Lower leg skin (tissue), 3 donors: ENCODE measurements around the gene HBEGF.

Experiments
- POLR2A ChIP-seq, 2 donors: fragments of 450-650 bp; IDR thresholded peaks; one replicate each; pipeline ENCODE4 v1.6.1; 2016 to 2017; ENCODE audit warnings: antibody characterized with exemption in 2 of 2, mild to moderate bottlenecking in 1 of 2, moderate library complexity in 1 of 2
- TF ChIP-seq, protein P1 (sequence below), 3 donors: fragments of 450-650 bp; IDR thresholded peaks; one replicate each; pipeline ENCODE4 v1.5.1; 2016; ENCODE audit warnings: antibody characterized with exemption in 3 of 3, mild to moderate bottlenecking in 3 of 3, moderate library complexity in 2 of 3

DNA sequence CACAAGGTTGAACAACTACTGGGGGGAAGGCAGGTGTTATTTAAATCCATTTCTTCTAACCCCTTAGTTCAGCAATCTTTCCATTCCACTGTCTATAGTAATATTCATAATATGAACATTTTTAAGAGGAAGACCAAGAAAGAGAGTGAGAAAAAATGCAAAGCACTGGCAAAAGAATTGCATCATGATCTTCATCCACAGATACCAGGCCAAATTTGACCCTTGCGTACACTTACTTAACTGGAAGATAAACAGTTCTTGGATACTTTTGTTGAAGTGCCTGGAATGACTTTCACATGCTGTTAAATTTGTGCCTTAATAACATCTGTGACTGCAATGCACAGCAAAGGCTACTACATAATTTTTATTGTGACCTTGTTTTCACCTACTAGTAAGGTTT is 45.3 kb downstream of the HBEGF start:
- TF ChIP-seq POLR2A (IDR thresholded peaks at IDR 0.05): no peak
- TF ChIP-seq, protein P1, sequence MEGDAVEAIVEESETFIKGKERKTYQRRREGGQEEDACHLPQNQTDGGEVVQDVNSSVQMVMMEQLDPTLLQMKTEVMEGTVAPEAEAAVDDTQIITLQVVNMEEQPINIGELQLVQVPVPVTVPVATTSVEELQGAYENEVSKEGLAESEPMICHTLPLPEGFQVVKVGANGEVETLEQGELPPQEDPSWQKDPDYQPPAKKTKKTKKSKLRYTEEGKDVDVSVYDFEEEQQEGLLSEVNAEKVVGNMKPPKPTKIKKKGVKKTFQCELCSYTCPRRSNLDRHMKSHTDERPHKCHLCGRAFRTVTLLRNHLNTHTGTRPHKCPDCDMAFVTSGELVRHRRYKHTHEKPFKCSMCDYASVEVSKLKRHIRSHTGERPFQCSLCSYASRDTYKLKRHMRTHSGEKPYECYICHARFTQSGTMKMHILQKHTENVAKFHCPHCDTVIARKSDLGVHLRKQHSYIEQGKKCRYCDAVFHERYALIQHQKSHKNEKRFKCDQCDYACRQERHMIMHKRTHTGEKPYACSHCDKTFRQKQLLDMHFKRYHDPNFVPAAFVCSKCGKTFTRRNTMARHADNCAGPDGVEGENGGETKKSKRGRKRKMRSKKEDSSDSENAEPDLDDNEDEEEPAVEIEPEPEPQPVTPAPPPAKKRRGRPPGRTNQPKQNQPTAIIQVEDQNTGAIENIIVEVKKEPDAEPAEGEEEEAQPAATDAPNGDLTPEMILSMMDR (IDR thresholded peaks at IDR 0.05): no peak
